ENCODE data around the gene GALT. TPM values are rescaled to one million over a fixed set of nuclear protein-coding genes. Genes with fewer than 3 reads are reported as not detected.

The GALT gene
- total RNA-seq, 6 experiments from 2014 or later, result 20.5 to 27.4 (median 22.0) TPM

DNA sequence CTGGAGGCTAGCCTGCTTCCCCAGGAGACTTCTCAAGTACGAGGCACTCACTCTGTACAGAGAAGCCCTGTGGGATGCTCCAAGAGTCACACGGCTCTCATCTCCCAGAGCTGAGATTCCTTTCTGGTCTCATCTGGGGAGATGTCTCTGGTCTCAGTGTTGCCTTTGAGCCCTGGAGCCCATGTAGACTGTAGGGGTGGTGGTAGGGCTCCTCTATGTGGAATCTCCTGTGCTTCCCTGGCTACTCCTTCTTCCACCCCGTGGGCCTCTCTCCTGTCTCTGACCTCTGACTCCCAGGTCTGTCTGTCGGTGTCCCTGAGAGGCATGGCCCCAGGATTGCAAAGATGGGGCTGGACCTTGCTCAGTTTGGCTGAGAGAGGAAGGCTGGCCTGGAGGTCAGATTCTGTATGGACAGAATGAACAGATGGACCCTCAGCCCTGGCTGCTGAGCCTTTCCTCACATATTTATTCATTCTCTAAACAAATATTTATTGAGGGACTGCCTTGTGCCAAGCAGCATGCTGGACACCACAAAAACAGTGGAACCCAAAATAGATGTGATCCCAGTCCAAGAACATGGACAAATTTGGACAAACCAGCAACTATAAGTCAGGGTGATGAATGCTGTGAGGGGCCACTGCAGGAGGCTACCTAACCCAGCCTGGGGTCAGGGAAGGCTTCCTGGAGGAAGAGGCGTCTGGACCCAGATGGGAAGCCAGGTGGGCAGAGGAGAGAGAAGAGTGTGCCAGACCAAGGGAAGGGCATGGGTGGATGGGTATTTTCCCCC is 42.0 kb downstream of the GALT start:
- no peak overlapping the region for H3K4me3 Mint-ChIP-seq
- no peaks in the 10 kb centered on the region for H3K9me3 Mint-ChIP-seq

DNA sequence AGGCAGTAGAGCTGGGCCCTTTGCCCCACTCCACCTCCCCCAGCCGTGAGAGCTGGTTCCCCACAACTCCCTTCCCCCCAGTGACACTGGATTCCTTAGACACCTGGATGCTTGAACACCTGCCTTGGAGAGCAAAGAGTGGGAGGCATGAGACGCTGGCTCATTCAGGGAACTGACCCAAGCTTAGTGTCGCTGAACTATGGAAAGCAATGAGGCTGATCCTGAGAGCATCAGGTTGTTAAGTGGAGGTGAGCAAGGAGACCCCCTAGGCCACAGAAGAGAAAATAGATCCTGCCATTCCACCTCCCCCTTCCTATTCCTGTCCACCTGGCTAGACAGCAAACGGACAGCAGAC is 42.6 kb downstream of the GALT start:
- Mint-ChIP-seq H3K27me3 (ENCODE audit: insufficient read depth) (peaks cover 1% of the 10 kb centered on the region), H3K36me3 (ENCODE audit: low read depth) (peaks cover 5% of the 10 kb centered on the region; the same call in 1 of the 2 replicates), H3K27ac (no peak overlapping the region), H3K4me3 (no peak overlapping the region), H3K4me1 (ENCODE audit: low read depth) (peaks cover 18% of the 10 kb centered on the region), H3K9me3 (no peaks in the 10 kb centered on the region)
- DNase-seq, result no peak
- TF ChIP-seq, protein P1, sequence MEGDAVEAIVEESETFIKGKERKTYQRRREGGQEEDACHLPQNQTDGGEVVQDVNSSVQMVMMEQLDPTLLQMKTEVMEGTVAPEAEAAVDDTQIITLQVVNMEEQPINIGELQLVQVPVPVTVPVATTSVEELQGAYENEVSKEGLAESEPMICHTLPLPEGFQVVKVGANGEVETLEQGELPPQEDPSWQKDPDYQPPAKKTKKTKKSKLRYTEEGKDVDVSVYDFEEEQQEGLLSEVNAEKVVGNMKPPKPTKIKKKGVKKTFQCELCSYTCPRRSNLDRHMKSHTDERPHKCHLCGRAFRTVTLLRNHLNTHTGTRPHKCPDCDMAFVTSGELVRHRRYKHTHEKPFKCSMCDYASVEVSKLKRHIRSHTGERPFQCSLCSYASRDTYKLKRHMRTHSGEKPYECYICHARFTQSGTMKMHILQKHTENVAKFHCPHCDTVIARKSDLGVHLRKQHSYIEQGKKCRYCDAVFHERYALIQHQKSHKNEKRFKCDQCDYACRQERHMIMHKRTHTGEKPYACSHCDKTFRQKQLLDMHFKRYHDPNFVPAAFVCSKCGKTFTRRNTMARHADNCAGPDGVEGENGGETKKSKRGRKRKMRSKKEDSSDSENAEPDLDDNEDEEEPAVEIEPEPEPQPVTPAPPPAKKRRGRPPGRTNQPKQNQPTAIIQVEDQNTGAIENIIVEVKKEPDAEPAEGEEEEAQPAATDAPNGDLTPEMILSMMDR (IDR thresholded peaks at IDR 0.05), result no peak

More for the DNA sequence above, 42.0 kb downstream of the GALT start:
- H3K36me3 Mint-ChIP-seq (ENCODE audit: low read depth), result peaks cover 5% of the 10 kb centered on the region; the same call in 1 of the 2 replicates
- TF ChIP-seq, protein P1 (IDR thresholded peaks at IDR 0.05), result no peak
- H3K4me1 Mint-ChIP-seq (ENCODE audit: low read depth), result peaks cover 18% of the 10 kb centered on the region
- H3K27ac Mint-ChIP-seq, result no peak overlapping the region
- DNase-seq, result no peak
- H3K27me3 Mint-ChIP-seq (ENCODE audit: insufficient read depth), result peaks cover 1% of the 10 kb centered on the region

DNA sequence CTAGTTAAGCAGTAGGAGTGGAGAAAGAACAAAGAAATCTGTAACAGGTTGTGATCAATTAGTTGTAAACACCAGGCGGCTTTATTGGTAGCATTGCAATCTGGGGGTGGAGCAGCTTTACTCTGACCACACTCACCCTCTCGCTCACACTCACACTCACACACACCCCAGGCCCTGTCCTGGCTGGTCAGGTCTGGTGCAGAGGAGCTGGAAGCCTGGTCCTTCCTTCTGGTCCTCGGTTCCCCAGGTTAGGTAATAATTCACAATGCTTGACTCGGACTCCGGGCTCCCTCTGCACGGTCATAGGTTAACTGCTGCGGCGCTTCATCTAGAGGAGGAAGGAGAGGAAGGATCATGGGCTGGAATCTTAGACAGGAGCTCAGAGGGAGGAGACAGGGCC is 43.0 kb downstream of the GALT start:
- H3K27me3 Mint-ChIP-seq (ENCODE audit: insufficient read depth), result peaks cover under 1% of the 10 kb centered on the region
- H3K36me3 Mint-ChIP-seq (ENCODE audit: low read depth), result peaks cover 5% of the 10 kb centered on the region; the same call in 1 of the 2 replicates
- no peak for DNase-seq
- H3K4me1 Mint-ChIP-seq (ENCODE audit: low read depth), result peaks cover 18% of the 10 kb centered on the region
- no peak overlapping the region for H3K27ac Mint-ChIP-seq
- H3K9me3 Mint-ChIP-seq, result no peaks in the 10 kb centered on the region
- H3K4me3 Mint-ChIP-seq, result no peak overlapping the region
- TF ChIP-seq, protein P1 (IDR thresholded peaks at IDR 0.05), result no peak

DNA sequence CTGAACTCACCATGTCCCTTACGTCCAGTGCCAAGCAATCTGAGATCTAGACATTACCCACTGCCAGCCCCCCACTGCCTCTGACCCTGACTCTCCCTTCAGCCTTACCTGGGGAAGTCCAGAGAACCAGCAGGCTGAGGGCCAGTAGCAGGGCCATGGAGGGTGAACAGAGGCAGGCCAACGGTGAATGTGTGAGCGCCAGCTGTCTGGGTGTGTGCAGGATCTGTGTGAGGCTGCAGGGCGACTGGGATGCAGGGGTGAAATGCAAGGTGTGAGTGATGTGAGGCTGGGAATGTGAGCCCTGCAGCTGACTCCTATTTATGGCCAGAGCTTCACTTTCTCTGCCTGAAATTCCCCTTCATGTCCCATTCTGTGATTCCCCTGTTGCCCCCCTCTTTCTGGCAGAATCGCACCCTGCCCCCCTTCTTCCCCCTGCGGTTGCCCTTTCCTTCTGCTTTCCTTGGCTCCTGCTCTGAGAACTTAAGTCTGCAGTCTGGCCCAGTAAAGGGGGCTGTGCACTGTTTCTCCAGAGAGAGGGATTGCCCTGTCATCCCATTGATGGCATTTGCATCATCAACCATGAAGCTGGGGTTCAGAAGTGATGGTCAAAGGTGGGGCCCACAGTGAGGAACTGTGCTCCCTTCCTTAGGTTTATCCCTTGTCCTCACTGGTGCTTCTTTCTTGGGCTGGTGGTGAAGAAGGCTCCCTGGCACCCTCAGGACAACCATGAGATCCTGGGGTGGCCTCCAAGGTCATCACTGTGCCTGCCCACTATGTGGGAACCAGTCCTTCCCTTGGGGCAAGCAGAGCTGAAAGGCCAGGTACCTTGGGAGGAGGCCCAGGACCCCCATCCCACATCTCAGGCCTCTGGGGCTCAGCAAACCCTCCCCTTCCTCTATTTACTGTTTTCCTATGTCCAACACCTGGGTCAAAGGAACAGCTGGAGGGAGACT is 44.8 kb downstream of the GALT start, which contains the start of gene CCL19:
CCL19 (minus strand) TSS at position 294 of the 953 bp plus-strand sequence; CDS start at position 157, 137 bp downstream.
- peaks cover 8% of the 10 kb centered on the region for H3K4me1 Mint-ChIP-seq (ENCODE audit: low read depth)
- TF ChIP-seq, protein P1 (IDR thresholded peaks at IDR 0.05), result no peak
- no peaks in the 10 kb centered on the region for H3K9me3 Mint-ChIP-seq
- H3K27ac Mint-ChIP-seq, result no peak within 1 kb of the TSS
- no peak within 1 kb of the TSS for H3K4me3 Mint-ChIP-seq
- no peak for DNase-seq
- H3K27me3 Mint-ChIP-seq (ENCODE audit: insufficient read depth), result peaks cover 2% of the 10 kb centered on the region
- no peaks in the 10 kb centered on the region for H3K36me3 Mint-ChIP-seq (ENCODE audit: low read depth)

DNA sequence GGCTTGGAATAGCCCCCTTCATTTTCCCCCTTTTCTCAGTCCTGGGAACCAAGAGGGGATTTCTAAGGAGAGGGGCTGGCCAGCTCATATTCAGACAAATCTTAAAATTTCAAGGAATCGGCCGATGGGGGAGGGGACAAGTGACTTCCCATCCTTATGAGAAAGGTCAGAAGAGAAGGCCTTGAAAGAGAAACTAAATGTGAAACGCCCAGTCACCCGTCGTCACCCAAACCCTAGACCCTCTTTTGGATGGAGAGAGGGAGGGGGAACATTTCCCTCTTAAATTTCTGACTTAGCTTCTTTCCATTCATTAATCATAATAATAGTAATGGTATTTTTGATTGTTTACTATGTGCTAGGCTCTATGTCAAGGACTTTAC is 45.5 kb downstream of the GALT start:
- DNase-seq, result no peak
- H3K4me3 Mint-ChIP-seq, result no peak overlapping the region
- H3K27ac Mint-ChIP-seq, result no peak overlapping the region
- H3K9me3 Mint-ChIP-seq, result no peaks in the 10 kb centered on the region
- peaks cover 2% of the 10 kb centered on the region for H3K27me3 Mint-ChIP-seq (ENCODE audit: insufficient read depth)
- TF ChIP-seq, protein P1 (IDR thresholded peaks at IDR 0.05), result no peak
- no peaks in the 10 kb centered on the region for H3K36me3 Mint-ChIP-seq (ENCODE audit: low read depth)
- peaks cover 2% of the 10 kb centered on the region for H3K4me1 Mint-ChIP-seq (ENCODE audit: low read depth)

Measured in HFFc6 (cell line).